RWPE2 (cell line): ENCODE results near the gene SLC47A2.

Experiments
- ATAC-seq: fragments of 200-7000 bp; cut with Tn5 transposase; 3 replicates; pipeline ENCODE4 v1.9.1; 2021; ENCODE audit warnings: low read depth
- DNase-seq: peaks from one replicate; pipeline ENCODE4 v3.0.0-alpha.2; 2020; ENCODE audit warnings: low spot score
- H3K27ac ChIP-seq: fragments of 450-650 bp; 2 replicates; pipeline ENCODE4 v1.5.1; 2017; ENCODE audit warnings: mild to moderate bottlenecking; ENCODE audit not compliant: poor library complexity, severe bottlenecking
- H3K27me3 ChIP-seq: fragments of 250-450 bp; sonication (Bioruptor Pico); 2 replicates; pipeline ENCODE4 v1.5.1; 2021; ENCODE audit warnings: mild to moderate bottlenecking, moderate library complexity; ENCODE audit not compliant: insufficient read depth, poor library complexity, severe bottlenecking
- H3K36me3 ChIP-seq: fragments of 250-450 bp; sonication (Bioruptor Pico); 2 replicates; pipeline ENCODE4 v1.5.1; 2020; ENCODE audit warnings: low read depth, mild to moderate bottlenecking, moderate library complexity
- H3K4me1 ChIP-seq: fragments of 250-450 bp; sonication (Bioruptor Pico); 2 replicates; pipeline ENCODE4 v1.5.1; 2021; ENCODE audit warnings: mild to moderate bottlenecking, moderate library complexity; ENCODE audit not compliant: insufficient read depth, poor library complexity, severe bottlenecking
- H3K4me3 ChIP-seq: fragments of 250-450 bp; sonication (Bioruptor Pico); 2 replicates; pipeline ENCODE4 v1.5.1; 2021; ENCODE audit warnings: mild to moderate bottlenecking, moderate library complexity; ENCODE audit not compliant: severe bottlenecking
- H3K9me3 ChIP-seq: fragments of 250-450 bp; sonication (Bioruptor Pico); 2 replicates; pipeline ENCODE4 v1.5.1; 2021; ENCODE audit warnings: mild to moderate bottlenecking, moderate library complexity; ENCODE audit not compliant: severe bottlenecking
- TF ChIP-seq, protein P1 (sequence below): fragments of 450-650 bp; IDR thresholded peaks from one replicate; pipeline ENCODE4 v1.5.1; 2017; ENCODE audit warnings: mild to moderate bottlenecking, moderate library complexity; ENCODE audit not compliant: poor library complexity, severe bottlenecking

SLC47A2 gene

GRCh38 chr17:19744492-19744891 lies 28.1 kb upstream of the SLC47A2 start:
- Histone ChIP-seq H3K27ac (no peak overlapping the region), H3K4me1 (peaks cover 22% of the 10 kb centered on the region), H3K36me3 (no peaks in the 10 kb centered on the region), H3K9me3 (no peaks in the 10 kb centered on the region), H3K27me3 (no peaks in the 10 kb centered on the region), H3K4me3 (no peak overlapping the region)
- TF ChIP-seq, protein P1, sequence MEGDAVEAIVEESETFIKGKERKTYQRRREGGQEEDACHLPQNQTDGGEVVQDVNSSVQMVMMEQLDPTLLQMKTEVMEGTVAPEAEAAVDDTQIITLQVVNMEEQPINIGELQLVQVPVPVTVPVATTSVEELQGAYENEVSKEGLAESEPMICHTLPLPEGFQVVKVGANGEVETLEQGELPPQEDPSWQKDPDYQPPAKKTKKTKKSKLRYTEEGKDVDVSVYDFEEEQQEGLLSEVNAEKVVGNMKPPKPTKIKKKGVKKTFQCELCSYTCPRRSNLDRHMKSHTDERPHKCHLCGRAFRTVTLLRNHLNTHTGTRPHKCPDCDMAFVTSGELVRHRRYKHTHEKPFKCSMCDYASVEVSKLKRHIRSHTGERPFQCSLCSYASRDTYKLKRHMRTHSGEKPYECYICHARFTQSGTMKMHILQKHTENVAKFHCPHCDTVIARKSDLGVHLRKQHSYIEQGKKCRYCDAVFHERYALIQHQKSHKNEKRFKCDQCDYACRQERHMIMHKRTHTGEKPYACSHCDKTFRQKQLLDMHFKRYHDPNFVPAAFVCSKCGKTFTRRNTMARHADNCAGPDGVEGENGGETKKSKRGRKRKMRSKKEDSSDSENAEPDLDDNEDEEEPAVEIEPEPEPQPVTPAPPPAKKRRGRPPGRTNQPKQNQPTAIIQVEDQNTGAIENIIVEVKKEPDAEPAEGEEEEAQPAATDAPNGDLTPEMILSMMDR: no peak
- DNase-seq (no peak), ATAC-seq (no peak)

GRCh38 chr17:19743101-19744100 lies 27.0 kb upstream of the SLC47A2 start:
- no peaks in the 10 kb centered on the region for H3K27me3 ChIP-seq
- H3K27ac ChIP-seq: no peak overlapping the region
- no peaks in the 10 kb centered on the region for H3K9me3 ChIP-seq
- H3K4me3 ChIP-seq: no peak overlapping the region
- TF ChIP-seq, protein P1: no peak
- H3K36me3 ChIP-seq: no peaks in the 10 kb centered on the region
- DNase-seq (peak; percentile 38), ATAC-seq (no peak)
- H3K4me1 ChIP-seq: peaks cover 17% of the 10 kb centered on the region

DNA sequence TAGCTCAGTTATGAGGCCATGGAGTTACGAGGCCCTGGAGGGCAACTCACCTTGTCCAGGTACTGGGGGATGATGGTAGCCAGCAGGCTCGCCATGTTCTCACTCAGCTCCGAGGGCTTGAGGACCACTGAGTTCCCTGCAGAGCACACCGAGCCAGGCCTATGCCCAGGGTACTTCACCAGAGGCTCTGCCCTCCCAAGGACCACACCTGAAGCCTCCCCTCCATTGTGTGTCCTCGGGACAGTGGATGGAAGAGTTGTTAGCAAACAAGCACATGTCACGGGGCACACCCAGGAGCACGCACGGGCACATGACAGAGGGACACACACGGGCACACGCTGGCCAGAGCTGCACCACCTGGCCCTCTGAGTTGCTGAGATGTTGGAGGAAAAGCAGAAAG lies 26.1 kb upstream of the SLC47A2 start:
- Histone ChIP-seq H3K36me3 (no peaks in the 10 kb centered on the region), H3K4me3 (no peak overlapping the region), H3K4me1 (peaks cover 8% of the 10 kb centered on the region), H3K27me3 (no peaks in the 10 kb centered on the region), H3K9me3 (no peaks in the 10 kb centered on the region), H3K27ac (no peak overlapping the region)
- ATAC-seq (no peak), DNase-seq (no peak)
- TF ChIP-seq, protein P1: no peak

DNA sequence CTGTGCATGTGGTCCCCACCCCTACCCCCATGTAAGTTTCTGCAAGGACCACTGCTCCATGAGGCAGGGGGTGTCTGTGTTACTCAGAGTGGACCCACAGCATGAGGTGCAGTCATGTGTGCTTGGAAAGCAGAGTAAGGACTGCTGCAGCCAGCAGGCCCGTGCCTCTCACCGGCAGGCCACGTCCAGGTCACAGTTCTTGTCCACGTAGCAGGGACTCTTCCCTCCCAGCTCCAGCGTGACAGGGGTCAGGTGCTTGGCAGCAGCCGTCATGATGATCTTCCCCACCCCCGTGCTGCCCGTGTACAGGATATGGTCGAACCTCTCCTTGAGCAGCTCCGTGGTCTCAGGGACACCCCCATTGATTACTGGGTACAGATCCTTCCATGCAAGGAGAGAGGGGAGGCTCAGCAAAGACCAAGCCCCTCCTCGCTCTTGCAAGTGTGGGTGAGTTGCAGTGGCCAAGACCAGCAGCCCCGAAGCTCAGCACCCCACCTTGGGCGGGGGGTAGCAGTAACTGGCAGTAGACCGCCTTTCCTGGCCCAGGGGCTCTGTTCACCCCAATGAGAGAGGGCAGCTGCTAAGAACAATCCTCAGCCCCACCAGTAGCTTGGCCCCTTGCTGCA lies 25.6 kb upstream of the SLC47A2 start:
- no peaks in the 10 kb centered on the region for H3K36me3 ChIP-seq
- H3K27me3 ChIP-seq: no peaks in the 10 kb centered on the region
- H3K9me3 ChIP-seq: no peaks in the 10 kb centered on the region
- no peak overlapping the region for H3K27ac ChIP-seq
- peaks cover 8% of the 10 kb centered on the region for H3K4me1 ChIP-seq
- TF ChIP-seq, protein P1: no peak
- H3K4me3 ChIP-seq: no peak overlapping the region
- DNase-seq (peak; percentile 44), ATAC-seq (no peak)
